ENCODE measurements around the gene BAHD1. TPM values are rescaled to one million over a fixed set of nuclear protein-coding genes. Genes with fewer than 3 reads are reported as not detected.

Gene BAHD1
- total and polyA plus RNA-seq, 2 experiments from 2014 or later, result 11.2 to 40.1 TPM

DNA sequence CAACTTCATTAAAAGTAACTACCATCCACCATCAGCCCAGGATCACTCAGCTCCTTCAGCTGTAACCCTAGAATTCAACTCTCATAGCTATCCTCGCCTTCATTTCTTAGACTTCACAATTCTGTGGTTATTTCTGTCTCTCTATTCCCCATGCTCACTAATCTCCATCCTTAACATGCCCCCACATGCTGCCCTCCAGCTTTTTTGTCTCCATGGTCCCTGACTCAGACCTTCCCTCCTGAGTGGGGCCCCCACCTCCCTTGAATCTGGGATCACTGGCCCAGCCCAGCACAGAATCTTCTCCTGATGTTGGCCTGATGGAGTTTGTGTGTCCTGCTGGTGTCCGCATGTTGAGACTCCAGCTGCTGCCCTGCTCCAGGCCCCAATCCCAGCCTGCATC lies 71.7 kb downstream of the BAHD1 start (continued):
- no peak for TF ChIP-seq ZNF462 (CRISPR knock-in tag; IDR thresholded peaks at IDR 0.05)
- TF ChIP-seq EZH2 (IDR thresholded peaks at IDR 0.05; ENCODE audit: low read depth, unreplicated experiment), result no peak
- TF ChIP-seq EZH2phosphoT487 (IDR thresholded peaks at IDR 0.05; ENCODE audit: unreplicated experiment), result no peak

DNA sequence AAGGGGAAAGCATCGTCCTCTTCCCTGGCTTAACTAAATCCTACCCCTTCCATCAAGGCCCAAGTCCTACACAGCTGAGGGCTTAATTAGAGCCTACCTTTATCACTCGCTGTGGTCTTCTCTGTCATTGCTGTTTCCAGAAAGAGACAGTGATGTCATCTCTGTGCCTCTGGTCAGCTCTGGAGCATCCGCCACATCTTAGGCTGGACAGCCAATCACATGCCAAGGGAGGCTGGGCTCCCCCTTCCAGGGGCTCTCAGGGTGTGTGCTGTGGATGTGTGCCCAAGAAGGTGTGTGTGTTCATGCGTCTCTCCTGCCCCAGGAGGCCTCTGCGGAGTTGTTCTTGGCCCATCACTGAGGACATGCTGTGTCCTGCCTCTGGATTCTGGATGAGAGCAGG lies 72.9 kb downstream of the BAHD1 start:
- Histone ChIP-seq H3F3A (replicated peaks; ENCODE audit: low read depth) (peaks cover 5% of the 10 kb centered on the region), H3K9me2 (ENCODE audit: insufficient read depth) (no peaks in the 10 kb centered on the region), H3K36me3 (ENCODE audit: insufficient read depth) (no peaks in the 10 kb centered on the region), H3K27ac (ENCODE audit: low read depth) (no peak overlapping the region), H3K4me2 (no peak overlapping the region), H3K27me3 (ENCODE audit: insufficient read depth) (peaks cover 34% of the 10 kb centered on the region), H3K79me2 (replicated peaks; ENCODE audit: insufficient read depth) (no peaks in the 10 kb centered on the region), H4K20me1 (replicated peaks; ENCODE audit: insufficient read depth) (no peaks in the 10 kb centered on the region), H3K4me1 (ENCODE audit: insufficient read depth) (0 out of 2 replicates have a peak, but pooled peaks cover 8% of the 10 kb centered on the region), H2AFZ (no peak overlapping the region; the same call in 1 of the 2 replicates), H3K4me3 (no peak overlapping the region)
- H3K9me3 Mint-ChIP-seq, result no peaks in the 10 kb centered on the region; the same call in 2 of the 3 replicates
- peaks cover 26% of the 10 kb centered on the region for H3K27me3 Mint-ChIP-seq (ENCODE audit: insufficient read depth, low read depth, poor library complexity)
- DNase-seq (ENCODE audit: low spot score) (no peak), ATAC-seq (no peak)
- H3K4me1 Mint-ChIP-seq, result peaks cover 14% of the 10 kb centered on the region
- no peak overlapping the region for H3K27ac Mint-ChIP-seq
- H3K4me3 Mint-ChIP-seq, result no peak overlapping the region
- no peaks in the 10 kb centered on the region; the same call in 2 of the 3 replicates for H3K36me3 Mint-ChIP-seq (ENCODE audit: low read depth)
- no peak for TF ChIP-seq ZNF462 (CRISPR knock-in tag; IDR thresholded peaks at IDR 0.05)
- TF ChIP-seq CREB1 (CRISPR knock-in tag; IDR thresholded peaks at IDR 0.05; ENCODE audit: low read depth), result no peak
- no peak for TF ChIP-seq NANOG (IDR thresholded peaks at IDR 0.05; ENCODE audit: borderline replicate concordance)
- TF ChIP-seq ZNF114 (CRISPR knock-in tag; IDR thresholded peaks at IDR 0.05), result no peak
- TF ChIP-seq ZNF331 (CRISPR knock-in tag; IDR thresholded peaks at IDR 0.05; ENCODE audit: low read depth), result no peak
- TF ChIP-seq, protein P1, sequence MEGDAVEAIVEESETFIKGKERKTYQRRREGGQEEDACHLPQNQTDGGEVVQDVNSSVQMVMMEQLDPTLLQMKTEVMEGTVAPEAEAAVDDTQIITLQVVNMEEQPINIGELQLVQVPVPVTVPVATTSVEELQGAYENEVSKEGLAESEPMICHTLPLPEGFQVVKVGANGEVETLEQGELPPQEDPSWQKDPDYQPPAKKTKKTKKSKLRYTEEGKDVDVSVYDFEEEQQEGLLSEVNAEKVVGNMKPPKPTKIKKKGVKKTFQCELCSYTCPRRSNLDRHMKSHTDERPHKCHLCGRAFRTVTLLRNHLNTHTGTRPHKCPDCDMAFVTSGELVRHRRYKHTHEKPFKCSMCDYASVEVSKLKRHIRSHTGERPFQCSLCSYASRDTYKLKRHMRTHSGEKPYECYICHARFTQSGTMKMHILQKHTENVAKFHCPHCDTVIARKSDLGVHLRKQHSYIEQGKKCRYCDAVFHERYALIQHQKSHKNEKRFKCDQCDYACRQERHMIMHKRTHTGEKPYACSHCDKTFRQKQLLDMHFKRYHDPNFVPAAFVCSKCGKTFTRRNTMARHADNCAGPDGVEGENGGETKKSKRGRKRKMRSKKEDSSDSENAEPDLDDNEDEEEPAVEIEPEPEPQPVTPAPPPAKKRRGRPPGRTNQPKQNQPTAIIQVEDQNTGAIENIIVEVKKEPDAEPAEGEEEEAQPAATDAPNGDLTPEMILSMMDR (conservative IDR thresholded peaks at IDR 0.05; ENCODE audit: low read depth in 2 of 2), result no peak

Data from GM23338 (cell line).